ENCODE measurements around the gene TMEM205.
A peak's percentile ranks its signal among the peaks of the same experiment; 100 is the strongest.
"Not testable (repeated sequence)": the region's sequence is repeated elsewhere in the genome, so short reads cannot be mapped to it uniquely, and the experiment has no call there.

Gene TMEM205

DNA sequence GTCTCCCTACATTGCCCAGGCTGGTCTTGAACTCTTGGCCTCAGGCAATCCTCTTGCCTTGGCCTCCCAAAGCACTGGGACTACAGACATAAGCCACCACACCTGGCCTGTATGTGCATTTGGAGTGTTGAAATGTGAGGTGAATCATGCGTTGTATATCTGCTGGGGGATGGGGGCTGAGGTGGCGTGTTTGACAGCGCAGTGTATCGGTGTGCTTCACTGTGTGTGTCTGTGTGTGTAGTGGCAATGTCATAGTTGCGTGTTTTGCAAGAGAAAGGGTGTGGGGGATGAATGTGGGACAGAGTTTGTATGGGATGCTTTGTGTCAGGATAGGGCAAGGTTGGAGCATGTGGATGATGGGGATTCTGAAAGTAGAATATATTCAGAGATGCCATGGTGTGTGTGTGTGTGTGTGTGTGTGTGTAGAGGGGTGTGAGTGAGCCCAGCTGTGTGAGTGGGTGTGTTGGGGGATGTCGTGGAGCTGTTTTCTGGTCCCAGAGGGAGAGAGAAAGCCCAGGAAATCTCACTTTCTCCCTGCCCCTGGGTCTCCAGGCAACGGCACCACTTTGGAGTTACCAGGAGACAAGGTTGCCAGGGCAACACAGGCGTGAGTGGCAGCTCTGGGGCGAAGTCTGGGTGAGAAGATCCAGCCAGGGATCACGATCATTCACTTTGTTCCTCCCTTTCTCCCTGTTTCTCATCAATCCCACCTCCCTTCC is 27.3 kb upstream of the TMEM205 start:
- no peak for DNase-seq (ENCODE audit: low spot score)

- no peak for DNase-seq (ENCODE audit: low spot score)
These were observed 24.7 kb upstream of the TMEM205 start for GRCh38 chr19:11370744-11371143.

DNA sequence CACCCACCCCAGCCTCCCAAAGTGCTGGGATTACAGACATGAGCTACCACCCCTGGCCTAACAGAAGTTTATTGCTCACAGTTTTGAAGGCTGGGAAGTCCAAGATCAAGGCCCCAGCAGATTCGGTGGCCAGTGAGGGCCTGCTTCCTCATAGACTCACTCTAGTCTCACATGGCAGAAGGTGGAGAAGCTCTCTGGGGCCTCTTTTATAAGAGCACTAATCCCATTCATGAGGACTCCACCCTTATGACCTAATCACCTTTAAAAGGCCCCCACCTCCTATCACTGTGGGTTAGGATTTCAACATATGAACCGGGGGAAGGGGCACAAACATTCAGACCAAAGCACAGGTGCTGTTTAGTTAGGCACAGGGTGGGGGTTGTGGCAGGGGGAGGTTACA is 21.5 kb upstream of the TMEM205 start:
- DNase-seq (ENCODE audit: low spot score): no peak

- DNase-seq (ENCODE audit: low spot score): no peak
These were observed 19.6 kb upstream of the TMEM205 start for GRCh38 chr19:11365557-11366117.

DNA sequence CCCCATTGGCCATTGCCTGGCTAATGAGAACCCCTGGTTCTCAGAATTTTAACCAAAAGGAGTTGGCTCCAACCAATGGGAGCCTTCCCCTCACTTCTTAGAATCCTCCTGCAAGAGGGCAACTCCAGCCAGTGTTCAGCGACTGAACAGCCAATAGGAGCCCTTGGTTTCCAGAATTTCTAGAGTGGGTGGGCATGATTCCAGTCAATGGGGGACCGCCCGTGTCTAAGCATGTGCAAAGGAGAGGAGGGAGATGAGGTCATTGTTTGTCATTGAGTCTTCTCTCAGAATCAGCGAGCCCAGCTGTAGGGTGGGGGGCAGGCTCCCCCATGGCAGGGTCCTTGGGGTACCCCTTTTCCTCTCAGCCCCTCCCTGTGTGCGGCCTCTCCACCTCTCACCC is 18.9 kb upstream of the TMEM205 start:
- DNase-seq (ENCODE audit: low spot score): no peak

DNA sequence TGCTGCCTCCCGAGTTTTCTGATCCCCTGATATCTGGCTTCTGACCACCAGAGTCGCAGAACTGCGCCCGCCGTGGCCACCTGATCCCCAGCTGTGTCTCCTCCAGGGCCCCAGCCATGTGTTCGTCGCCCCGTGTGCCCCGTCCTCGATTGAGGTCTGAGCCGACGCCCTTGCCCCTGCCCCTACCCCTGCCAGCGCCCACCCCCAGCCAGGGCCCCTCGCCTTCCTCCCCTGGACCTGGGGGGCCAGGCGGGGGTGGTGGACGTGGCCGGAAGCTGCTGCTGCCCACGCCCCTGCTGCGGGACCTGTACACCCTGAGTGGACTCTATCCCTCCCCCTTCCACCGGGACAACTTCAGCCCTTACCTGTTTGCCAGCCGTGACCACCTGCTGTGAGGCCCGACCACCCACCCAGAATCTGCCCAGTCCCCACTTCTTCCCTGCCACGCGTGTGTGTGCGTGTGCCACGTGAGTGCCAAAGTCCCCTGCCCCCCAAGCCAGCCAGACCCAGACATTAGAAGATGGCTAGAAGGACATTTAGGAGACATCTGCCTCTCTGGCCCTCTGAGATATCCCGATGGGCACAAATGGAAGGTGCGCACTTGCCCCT is 18.3 kb upstream of the TMEM205 start:
- no peak for DNase-seq (ENCODE audit: low spot score)

DNA sequence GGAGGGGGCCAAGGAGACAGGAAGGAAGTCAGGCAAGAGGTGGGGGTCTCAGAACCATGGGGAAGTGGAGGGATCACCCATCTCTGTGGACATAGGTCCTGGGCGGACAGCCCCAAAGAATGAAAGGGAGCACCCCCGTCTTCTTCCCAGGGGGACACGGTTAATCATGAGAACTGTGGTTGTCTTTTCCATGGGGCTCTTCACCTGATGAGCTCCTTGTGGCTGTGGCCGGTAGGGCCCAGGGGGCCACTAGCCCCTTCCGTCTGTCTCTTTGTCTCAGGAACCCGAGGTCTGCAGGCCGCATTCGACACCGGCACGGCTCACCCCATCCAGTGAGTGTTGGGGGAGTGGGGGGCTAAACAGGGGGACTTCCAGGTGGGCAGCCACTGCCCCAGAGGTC is 17.8 kb upstream of the TMEM205 start:
- no peak for DNase-seq (ENCODE audit: low spot score)

DNA sequence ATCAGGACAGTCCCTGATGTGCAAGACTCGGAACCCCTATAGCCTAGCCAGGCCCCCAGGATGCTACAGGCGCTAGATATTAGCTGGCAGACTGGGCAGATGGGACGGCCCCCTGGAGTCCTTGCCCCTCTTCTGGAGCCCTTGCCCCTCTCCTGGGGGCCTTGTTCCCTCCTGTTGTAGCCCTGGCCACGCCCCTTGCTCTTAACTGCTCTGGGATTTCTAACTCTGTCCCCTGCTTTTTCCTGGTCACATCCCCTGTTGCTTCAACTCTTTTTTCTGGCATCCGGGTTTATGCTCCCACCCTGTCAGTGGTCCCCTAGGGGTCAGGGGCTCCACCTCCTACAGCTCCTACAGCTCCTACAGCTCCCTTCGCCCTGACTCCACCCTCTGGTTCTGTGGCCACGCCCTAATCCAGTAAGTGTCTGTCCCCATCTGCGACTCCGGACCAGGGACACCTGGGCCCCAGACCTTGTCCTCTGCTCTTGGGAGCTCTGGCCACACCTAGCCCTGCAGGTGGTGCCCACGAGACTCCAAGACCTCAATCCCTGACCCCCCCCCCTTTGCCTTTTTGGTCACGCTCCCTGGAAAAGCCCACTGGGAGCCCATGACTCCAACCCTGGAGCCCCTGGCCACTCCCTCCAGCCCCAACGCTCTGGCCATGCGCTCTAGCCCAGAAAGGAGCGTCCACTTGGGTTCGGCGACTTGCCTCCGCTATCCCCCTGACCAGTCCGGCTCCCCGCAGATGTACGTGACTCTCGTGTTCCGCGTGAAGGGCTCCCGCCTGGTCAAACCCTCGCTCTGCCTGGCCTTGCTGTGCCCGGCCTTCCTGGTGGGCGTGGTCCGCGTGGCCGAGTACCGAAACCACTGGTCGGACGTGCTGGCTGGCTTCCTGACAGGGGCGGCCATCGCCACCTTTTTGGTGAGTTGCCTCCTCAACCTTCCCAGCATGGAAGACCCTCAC is 16.0 kb upstream of the TMEM205 start:
- no peak for DNase-seq (ENCODE audit: low spot score)

DNA sequence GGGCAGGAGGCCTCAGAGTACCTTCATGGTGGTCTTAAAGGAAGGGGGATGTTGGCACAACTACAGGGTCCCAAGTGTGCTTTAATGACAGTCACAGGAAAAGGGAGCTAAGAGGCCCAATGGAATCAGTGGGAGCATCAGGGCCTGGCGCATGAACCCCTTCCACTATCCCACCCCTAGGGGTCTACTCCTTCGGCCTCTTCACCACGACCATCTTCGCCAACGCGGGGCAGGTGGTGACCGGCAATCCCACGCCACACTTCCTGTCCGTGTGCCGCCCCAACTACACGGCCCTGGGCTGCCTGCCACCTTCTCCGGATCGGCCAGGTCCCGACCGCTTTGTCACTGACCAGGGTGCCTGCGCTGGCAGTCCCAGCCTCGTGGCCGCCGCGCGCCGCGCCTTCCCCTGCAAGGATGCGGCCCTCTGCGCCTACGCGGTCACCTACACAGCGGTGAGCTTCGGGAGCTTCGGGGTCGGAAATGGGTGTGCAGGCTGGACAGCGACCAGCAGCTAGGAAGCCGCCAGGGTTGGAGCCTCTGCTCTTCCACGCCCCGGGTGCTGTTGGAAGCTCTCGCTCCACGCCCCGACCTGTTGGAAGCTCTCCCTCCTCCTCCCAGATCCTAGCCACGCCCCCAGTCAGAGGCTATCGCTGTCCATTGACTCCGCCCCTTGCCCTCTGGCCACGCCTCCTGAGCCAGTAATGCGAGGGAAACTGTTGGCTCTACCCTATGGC is 15.1 kb upstream of the TMEM205 start:
- no peak for DNase-seq (ENCODE audit: low spot score)

GRCh38 chr19:11359421-11359820 is 13.4 kb upstream of the TMEM205 start:
- DNase-seq (ENCODE audit: low spot score): no peak

DNA sequence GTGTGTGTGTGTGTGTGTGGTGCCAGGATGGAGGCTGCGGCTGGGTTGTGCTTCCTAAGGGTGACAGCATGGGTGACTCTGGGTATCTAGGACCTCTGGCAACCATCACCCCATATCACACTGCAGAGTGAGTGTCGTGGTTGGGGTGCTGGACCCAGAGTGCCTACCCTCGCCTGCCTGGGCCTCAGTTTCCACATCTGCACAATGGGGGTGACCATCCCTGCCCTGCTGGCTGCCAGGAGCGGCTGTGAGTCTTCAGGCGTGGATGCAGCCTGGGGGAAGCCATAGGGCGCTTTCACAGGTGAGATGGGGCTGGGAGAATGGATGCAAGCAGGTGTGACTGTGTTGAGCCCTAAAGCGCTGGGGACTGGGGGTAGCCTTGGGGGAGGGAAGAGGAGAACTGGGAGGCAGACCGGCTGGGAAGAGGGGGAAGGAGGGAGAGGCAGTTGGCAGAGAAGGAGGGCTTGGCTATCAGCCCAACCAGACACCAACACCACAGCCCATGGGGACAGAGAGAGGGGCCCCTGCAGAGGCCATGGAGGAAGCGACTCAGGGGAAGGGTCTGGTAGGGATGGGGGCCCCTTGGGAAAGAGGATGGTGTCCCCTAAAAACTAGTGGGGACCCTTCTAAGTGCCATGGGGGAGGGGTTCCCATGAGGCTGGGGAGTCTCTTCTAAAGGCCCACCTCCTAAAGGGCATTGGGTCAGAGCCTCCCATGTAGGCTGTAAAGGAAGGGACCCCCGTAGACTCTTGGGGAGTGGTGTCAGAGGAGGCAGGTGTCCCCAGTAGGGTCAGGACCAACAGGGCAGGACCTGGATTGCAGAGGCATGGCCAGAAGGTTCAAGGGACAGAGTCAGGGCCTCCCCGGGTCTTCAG is 10.8 kb upstream of the TMEM205 start:
- DNase-seq (ENCODE audit: low spot score): no peak

DNA sequence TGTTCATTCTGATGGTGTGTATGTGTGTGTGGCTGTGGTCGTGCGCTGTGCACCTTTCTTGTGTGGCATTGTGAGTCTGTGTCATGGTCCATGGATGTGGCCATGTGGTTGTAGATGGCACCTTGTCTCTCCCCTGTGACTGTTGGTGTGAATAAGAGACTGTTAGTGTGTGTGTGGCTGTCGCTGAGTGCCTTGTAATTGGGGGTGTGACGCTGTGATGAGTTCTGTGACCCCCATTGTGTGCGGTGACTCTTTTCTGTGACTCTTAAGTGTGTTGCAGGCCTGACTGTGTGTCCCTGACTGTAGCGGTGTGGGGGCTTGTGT is 10.0 kb upstream of the TMEM205 start:
- no peak for DNase-seq (ENCODE audit: low spot score)

GRCh38 chr19:11355160-11356073 is 9.3 kb upstream of the TMEM205 start, which contains the start of gene PLPPR2:
TSS of gene PLPPR2 (plus strand) at chr19:11355432. CDS start at chr19:11357674, 2,242 bp downstream.
- DNase-seq (ENCODE audit: low spot score): peak; percentile 78

DNA sequence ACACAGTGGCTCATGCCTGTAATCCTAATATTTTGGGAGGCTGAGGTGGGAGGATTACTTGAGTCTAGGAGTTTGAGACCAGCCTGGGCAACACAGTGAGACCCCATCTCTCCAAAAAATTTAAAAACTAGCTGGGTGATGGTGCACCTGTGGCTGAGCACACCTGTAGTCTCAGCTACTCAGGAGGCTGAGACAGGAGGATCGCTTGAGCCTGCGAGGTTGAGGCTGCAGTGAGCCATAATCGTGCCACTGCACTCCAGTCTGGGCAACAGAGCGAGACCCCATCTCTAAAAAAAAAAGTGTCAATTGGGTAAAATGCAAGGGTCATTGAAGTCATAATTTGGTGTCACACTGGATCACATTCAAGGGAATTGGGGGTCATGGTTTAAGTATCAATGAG is 8.0 kb upstream of the TMEM205 start:
- DNase-seq (ENCODE audit: low spot score): not testable (repeated sequence)

- DNase-seq (ENCODE audit: low spot score): no peak
These were observed 3.1 kb upstream of the TMEM205 start for GRCh38 chr19:11349171-11349570.

- no peak for DNase-seq (ENCODE audit: low spot score)
These were observed 1.5 kb upstream of the TMEM205 start for GRCh38 chr19:11347546-11348039.

DNA sequence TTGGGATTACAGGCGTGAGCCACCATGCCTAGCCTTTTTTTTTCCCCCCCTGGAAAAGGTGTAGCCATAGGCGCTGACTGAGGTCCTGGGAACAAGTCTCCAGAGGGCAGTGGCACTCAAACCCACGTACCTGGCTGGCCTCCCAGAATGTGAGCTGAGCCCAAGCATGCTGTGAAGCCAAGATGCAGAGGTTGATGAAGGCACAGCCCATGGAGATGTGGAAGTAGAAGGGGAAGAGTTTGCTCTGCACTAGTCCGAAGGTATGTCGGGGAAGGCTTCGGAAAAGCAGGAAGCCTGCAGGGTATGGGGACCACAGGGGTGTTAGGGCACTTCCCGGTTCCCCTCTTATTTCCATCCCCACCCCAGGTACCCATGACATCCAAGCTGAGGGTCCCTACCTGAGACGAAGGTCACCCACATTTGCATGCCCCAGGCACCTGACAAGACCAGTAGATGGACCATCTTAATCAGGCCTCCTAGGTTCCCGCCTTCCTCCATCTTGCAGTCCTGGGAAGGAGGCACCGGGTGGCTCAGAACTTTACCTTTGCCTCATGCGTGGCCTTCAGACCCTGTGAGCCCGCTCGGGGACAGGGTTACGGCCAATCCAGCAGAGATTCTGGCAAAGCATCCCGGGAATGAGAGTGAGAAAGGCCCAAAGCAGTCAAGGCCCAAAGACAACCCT is 805 bp downstream of the TMEM205 start:
- no peak for DNase-seq (ENCODE audit: low spot score)

DNA sequence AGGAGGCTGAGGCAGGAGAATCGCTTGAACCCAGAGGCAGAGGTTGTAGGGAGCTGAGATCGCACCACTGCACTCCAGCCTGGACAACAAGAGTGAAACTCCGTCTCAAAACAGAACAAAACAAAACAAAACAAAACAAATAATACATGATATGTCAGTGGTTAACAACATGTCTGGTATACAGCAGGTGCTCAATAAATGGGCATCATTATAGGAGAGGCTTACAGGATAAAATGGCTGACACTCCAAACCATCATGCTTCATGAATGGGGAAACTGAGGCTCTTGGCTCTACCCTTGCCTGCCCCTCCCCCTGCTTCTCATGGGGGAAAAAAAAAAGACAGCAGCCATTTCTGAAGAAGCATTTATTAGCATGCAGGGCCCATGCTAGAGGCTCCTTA is 3.6 kb downstream of the TMEM205 start:
- DNase-seq (ENCODE audit: low spot score): no peak

- not testable (repeated sequence) for DNase-seq (ENCODE audit: low spot score)
These were observed 6.0 kb downstream of the TMEM205 start for GRCh38 chr19:11340099-11340467.

All from globus pallidus (tissue), 1 donor.